HepG2 (cell line): Measurements from ENCODE around the gene PLB1. TPM values are rescaled to one million over a fixed set of nuclear protein-coding genes. Genes with fewer than 3 reads are reported as not detected.

Experiments
- ISL2 ChIP-seq: sonication (generic); formaldehyde crosslinking; IDR thresholded peaks from 2 replicates; pipeline ENCODE4 v1.5.0; 2020; ENCODE audit warnings: missing genetic modification reagents
- PATZ1 ChIP-seq: sonication (generic); formaldehyde crosslinking; IDR thresholded peaks from 2 replicates; pipeline ENCODE4 v1.4.0; 2020; ENCODE audit warnings: missing genetic modification reagents
- TIGD3 ChIP-seq: sonication (generic); formaldehyde crosslinking; IDR thresholded peaks from 2 replicates; pipeline ENCODE4 v1.5.1; 2020; ENCODE audit warnings: mild to moderate bottlenecking, missing genetic modification reagents, borderline replicate concordance
- ZNF136 ChIP-seq: sonication (generic); formaldehyde crosslinking; IDR thresholded peaks from 2 replicates; pipeline ENCODE4 v1.8.1; 2022; ENCODE audit warnings: low read depth, mild to moderate bottlenecking, moderate library complexity, missing genetic modification reagents
- ZNF407 ChIP-seq: sonication (generic); formaldehyde crosslinking; IDR thresholded peaks from one replicate; pipeline ENCODE4 v1.5.1; 2020; ENCODE audit warnings: mild to moderate bottlenecking, missing genetic modification reagents; ENCODE audit errors: not compliant biosample characterization
- ZNF510 ChIP-seq: sonication (generic); formaldehyde crosslinking; IDR thresholded peaks from 2 replicates; pipeline ENCODE4 v1.4.0; 2020; ENCODE audit warnings: low read depth, mild to moderate bottlenecking, missing genetic modification reagents
- ZNF687 ChIP-seq: sonication (generic); formaldehyde crosslinking; IDR thresholded peaks from 2 replicates; pipeline ENCODE4 v1.5.1; 2020; ENCODE audit warnings: mild to moderate bottlenecking, missing genetic modification reagents, moderate library complexity
- ZNF780A ChIP-seq: sonication (generic); formaldehyde crosslinking; IDR thresholded peaks from 2 replicates; pipeline ENCODE4 v1.8.0; 2022; ENCODE audit warnings: mild to moderate bottlenecking, missing genetic modification reagents, moderate library complexity
- ZNF878 ChIP-seq: sonication (generic); formaldehyde crosslinking; IDR thresholded peaks from 2 replicates; pipeline ENCODE4 v1.8.1; 2023; ENCODE audit warnings: mild to moderate bottlenecking, missing genetic modification reagents, moderate library complexity
- ZNF879 ChIP-seq: sonication (generic); formaldehyde crosslinking; IDR thresholded peaks from 2 replicates; pipeline ENCODE4 v1.8.1; 2023; ENCODE audit warnings: missing genetic modification reagents
- polyA plus RNA-seq, 8 experiments: library from polyadenylated mRNA; depleted of rRNA in 3 of 8; stranded (reverse) in 7 of 8; unstranded in 1 of 8; fragments of >200 nt; fragmentation: Illumina TruSeq in 4 of 8; extraction: Trizol in 4 of 8; gene quantifications; 2 replicates each; pipeline versions ENCODE4 v1.2.1 to v1.2.3, GENCODE V29; 2011 to 2016; ENCODE audit warnings: low read depth in 4 of 8, missing spikeins in 1 of 8, mixed read lengths in 1 of 8; ENCODE audit not compliant: insufficient read depth in 1 of 8
- total RNA-seq, 5 experiments: library from RNA; depleted of rRNA; stranded (reverse); fragments of >200 nt; fragmentation: Illumina TruSeq; extraction: Trizol; gene quantifications; 2 replicates each; pipeline ENCODE4 v1.2.3, GENCODE V29; 2016; ENCODE audit warnings: low read depth in 1 of 5

The PLB1 gene
- total and polyA plus RNA-seq, 2 of the 13 experiments (the other 11 are each of a cell fraction or from before 2014, with no cell fraction given) = 0.20 to 1.8 TPM

- no peak for TF ChIP-seq ZNF407 (CRISPR knock-in tag)
- TF ChIP-seq ZNF510 (CRISPR knock-in tag) = no peak
- TF ChIP-seq PATZ1 = peak; percentile 81
- no peak for TF ChIP-seq ZNF878 (CRISPR knock-in tag)
- TF ChIP-seq ZNF687 = peak; percentile 74
- TF ChIP-seq ISL2 = 0 out of 2 replicates have a peak, but pooled peaks have one; percentile 15
- no peak for TF ChIP-seq ZNF136
- TF ChIP-seq ZNF879 (CRISPR knock-in tag) = no peak
- no peak for TF ChIP-seq ZNF780A (CRISPR knock-in tag)
- no peak for TF ChIP-seq TIGD3 (CRISPR knock-in tag)
Measured at GRCh38 chr2:28566521-28567041, 70.7 kb downstream of the PLB1 start (continued).
